ENCODE results near the gene CTAGE9.
A peak's percentile ranks its signal among the peaks of the same experiment; 100 is the strongest.

CTAGE9 gene

GRCh38 chr6:131681585-131681984 lies 29.2 kb downstream of the CTAGE9 start:
- H4K20me1 ChIP-seq (ENCODE audit: low read depth, low read length): no peaks in the 10 kb centered on the region
- H3K79me2 ChIP-seq (ENCODE audit: insufficient read depth, low read length): no peaks in the 10 kb centered on the region
- H2AFZ ChIP-seq (ENCODE audit: low read depth, low read length, severe bottlenecking): no peak overlapping the region
- no peak overlapping the region for H3K9ac ChIP-seq (ENCODE audit: low read length)
- H3K4me3 ChIP-seq (ENCODE audit: insufficient read depth, low read length, poor library complexity, severe bottlenecking): no peak overlapping the region
- no peaks in the 10 kb centered on the region for H3K9me3 ChIP-seq (ENCODE audit: insufficient read depth, low read length)
- TF ChIP-seq, protein P1, sequence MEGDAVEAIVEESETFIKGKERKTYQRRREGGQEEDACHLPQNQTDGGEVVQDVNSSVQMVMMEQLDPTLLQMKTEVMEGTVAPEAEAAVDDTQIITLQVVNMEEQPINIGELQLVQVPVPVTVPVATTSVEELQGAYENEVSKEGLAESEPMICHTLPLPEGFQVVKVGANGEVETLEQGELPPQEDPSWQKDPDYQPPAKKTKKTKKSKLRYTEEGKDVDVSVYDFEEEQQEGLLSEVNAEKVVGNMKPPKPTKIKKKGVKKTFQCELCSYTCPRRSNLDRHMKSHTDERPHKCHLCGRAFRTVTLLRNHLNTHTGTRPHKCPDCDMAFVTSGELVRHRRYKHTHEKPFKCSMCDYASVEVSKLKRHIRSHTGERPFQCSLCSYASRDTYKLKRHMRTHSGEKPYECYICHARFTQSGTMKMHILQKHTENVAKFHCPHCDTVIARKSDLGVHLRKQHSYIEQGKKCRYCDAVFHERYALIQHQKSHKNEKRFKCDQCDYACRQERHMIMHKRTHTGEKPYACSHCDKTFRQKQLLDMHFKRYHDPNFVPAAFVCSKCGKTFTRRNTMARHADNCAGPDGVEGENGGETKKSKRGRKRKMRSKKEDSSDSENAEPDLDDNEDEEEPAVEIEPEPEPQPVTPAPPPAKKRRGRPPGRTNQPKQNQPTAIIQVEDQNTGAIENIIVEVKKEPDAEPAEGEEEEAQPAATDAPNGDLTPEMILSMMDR (IDR thresholded peaks at IDR 0.05; ENCODE audit: insufficient read depth, low read length, poor library complexity, severe bottlenecking): no peak
- TF ChIP-seq EZH2phosphoT487 (conservative IDR thresholded peaks at IDR 0.05; ENCODE audit: low read length): no peak
- peak overlapping the region; percentile 36; the same call in 1 of the 2 replicates for H3K27ac ChIP-seq (ENCODE audit: low read depth, low read length)
- no peaks in the 10 kb centered on the region for H3K9me2 ChIP-seq (replicated peaks; ENCODE audit: insufficient read depth, low read length)
- H3K4me2 ChIP-seq (ENCODE audit: low read depth, low read length, poor library complexity, severe bottlenecking): no peak overlapping the region
- H3F3A ChIP-seq (ENCODE audit: insufficient read depth): peaks cover 39% of the 10 kb centered on the region
- no peaks in the 10 kb centered on the region for H3K27me3 ChIP-seq (ENCODE audit: low read length)
- peaks cover 8% of the 10 kb centered on the region for H3K36me3 ChIP-seq (ENCODE audit: low read length)

DNA sequence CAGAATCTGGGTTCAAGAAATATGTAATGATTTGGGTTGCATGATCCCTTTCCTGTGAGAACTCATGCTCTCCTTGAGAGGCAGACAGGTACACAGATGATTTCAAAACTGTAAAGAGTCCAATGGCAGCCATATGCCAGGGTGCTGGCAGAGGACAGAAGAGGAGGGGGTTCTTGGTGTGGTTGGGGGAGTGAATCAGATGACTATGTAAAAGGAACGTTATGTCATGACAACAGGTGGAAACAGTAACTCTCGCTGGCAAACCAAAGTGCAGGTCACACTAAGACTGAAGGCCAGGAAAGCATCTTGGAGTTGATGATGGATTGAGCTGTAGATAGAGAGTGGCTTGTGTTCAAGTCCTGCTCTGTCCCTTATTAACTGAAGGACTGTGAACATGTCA lies 29.9 kb downstream of the CTAGE9 start:
- Histone ChIP-seq H3K4me3 (ENCODE audit: insufficient read depth, low read length, poor library complexity, severe bottlenecking) (no peak overlapping the region), H3K9me3 (ENCODE audit: insufficient read depth, low read length) (no peaks in the 10 kb centered on the region)

DNA sequence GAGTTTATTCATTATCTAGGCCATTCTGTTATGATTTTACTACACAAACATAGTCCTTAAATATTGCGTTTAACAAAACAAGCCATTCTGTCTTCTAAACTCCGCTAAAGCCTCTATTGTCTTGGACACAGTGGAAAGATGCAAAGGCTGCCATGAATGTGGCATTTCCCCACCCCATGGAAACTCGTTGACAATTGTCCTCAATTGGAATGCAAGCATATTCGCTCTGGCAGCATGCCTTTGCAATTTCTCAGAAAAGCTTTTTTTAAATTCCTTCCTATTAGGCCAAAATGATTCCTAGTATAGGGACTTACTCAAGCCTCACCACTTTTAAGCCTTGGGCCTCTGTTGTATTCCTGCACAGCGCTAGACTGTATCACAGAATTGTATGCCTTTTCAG lies 32.4 kb downstream of the CTAGE9 start:
- Histone ChIP-seq H3K4me2 (ENCODE audit: low read depth, low read length, poor library complexity, severe bottlenecking) (no peak overlapping the region), H2AFZ (ENCODE audit: low read depth, low read length, severe bottlenecking) (no peak overlapping the region), H3K9me2 (replicated peaks; ENCODE audit: insufficient read depth, low read length) (no peaks in the 10 kb centered on the region), H3K9ac (ENCODE audit: low read length) (no peak overlapping the region), H3K36me3 (ENCODE audit: low read length) (peaks cover 2% of the 10 kb centered on the region; the same call in 1 of the 2 replicates), H3K27me3 (ENCODE audit: low read length) (no peaks in the 10 kb centered on the region), H3F3A (ENCODE audit: insufficient read depth) (peaks cover 10% of the 10 kb centered on the region), H3K79me2 (ENCODE audit: insufficient read depth, low read length) (no peaks in the 10 kb centered on the region), H3K27ac (ENCODE audit: low read depth, low read length) (no peak overlapping the region), H3K4me3 (ENCODE audit: insufficient read depth, low read length, poor library complexity, severe bottlenecking) (no peak overlapping the region), H4K20me1 (ENCODE audit: low read depth, low read length) (no peaks in the 10 kb centered on the region), H3K9me3 (ENCODE audit: insufficient read depth, low read length) (no peaks in the 10 kb centered on the region)
- no peak for TF ChIP-seq EZH2phosphoT487 (conservative IDR thresholded peaks at IDR 0.05; ENCODE audit: low read length)
- TF ChIP-seq, protein P1 (IDR thresholded peaks at IDR 0.05; ENCODE audit: insufficient read depth, low read length, poor library complexity, severe bottlenecking): no peak

More for the DNA sequence above, 29.9 kb downstream of the CTAGE9 start:
- Histone ChIP-seq H3K9ac (ENCODE audit: low read length) (no peak overlapping the region), H3K36me3 (ENCODE audit: low read length) (peaks cover under 1% of the 10 kb centered on the region), H3K9me2 (replicated peaks; ENCODE audit: insufficient read depth, low read length) (no peaks in the 10 kb centered on the region), H2AFZ (ENCODE audit: low read depth, low read length, severe bottlenecking) (no peak overlapping the region), H3K27ac (ENCODE audit: low read depth, low read length) (peak overlapping the region; percentile 36), H3K27me3 (ENCODE audit: low read length) (no peaks in the 10 kb centered on the region), H3F3A (ENCODE audit: insufficient read depth) (peaks cover 34% of the 10 kb centered on the region), H3K79me2 (ENCODE audit: insufficient read depth, low read length) (no peaks in the 10 kb centered on the region), H4K20me1 (ENCODE audit: low read depth, low read length) (no peaks in the 10 kb centered on the region), H3K4me2 (ENCODE audit: low read depth, low read length, poor library complexity, severe bottlenecking) (no peak overlapping the region)
- TF ChIP-seq EZH2phosphoT487 (conservative IDR thresholded peaks at IDR 0.05; ENCODE audit: low read length): no peak
- TF ChIP-seq, protein P1 (IDR thresholded peaks at IDR 0.05; ENCODE audit: insufficient read depth, low read length, poor library complexity, severe bottlenecking): no peak
